ENCODE results near the gene ARHGEF28. TPM values are rescaled to one million over a fixed set of nuclear protein-coding genes. Genes with fewer than 3 reads are reported as not detected.

The ARHGEF28 gene
- polyA plus RNA-seq, 3 donors: not detected

DNA sequence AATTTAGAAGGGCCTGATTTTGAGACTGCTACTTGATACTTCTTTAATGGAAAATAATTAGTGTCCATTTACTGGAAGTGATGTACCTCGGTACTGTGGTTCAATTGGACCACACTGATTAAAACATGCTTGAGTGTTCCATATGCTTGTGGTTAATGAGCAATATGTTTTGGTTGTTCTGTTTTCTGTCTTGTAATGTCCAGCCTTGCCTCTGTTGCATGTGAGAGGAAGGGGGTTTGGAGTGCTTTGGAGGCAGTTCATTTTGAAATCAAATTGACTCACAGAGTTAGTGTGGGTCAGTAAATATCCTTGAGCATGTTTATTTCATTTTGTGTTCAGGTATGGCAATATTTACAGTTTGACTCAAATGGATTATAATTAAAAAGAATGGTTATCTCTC lies 334.4 kb downstream of the ARHGEF28 start:
- Histone ChIP-seq H3K27ac (ENCODE audit: low read depth in 1 of 2, low read length in 2 of 2) (no peak overlapping the region), H3K9ac (ENCODE audit: insufficient read depth, low read length, poor library complexity, severe bottlenecking) (no peak overlapping the region), H3K27me3 (ENCODE audit: control insufficient read depth in 2 of 2, insufficient read depth in 2 of 2, low read length in 2 of 2) (no peaks in the 10 kb centered on the region), H3K36me3 (replicated peaks in 1 of 2; ENCODE audit: control insufficient read depth in 1 of 2, insufficient read depth in 2 of 2, low read length in 2 of 2) (no peaks in the 10 kb centered on the region), H2AFZ (ENCODE audit: insufficient read depth, low read depth, low read length, poor library complexity, severe bottlenecking) (no peak overlapping the region), H3K4me1 (ENCODE audit: control insufficient read depth in 1 of 2, insufficient read depth in 2 of 2, low read length in 2 of 2) (no peaks in the 10 kb centered on the region), H3K9me3 (replicated peaks in 1 of 2; ENCODE audit: control insufficient read depth in 1 of 2, insufficient read depth in 1 of 2, low read length in 2 of 2) (no peaks in the 10 kb centered on the region), H3K79me2 (ENCODE audit: insufficient read depth, low read length) (no peaks in the 10 kb centered on the region), H4K20me1 (ENCODE audit: insufficient read depth, low read length) (no peaks in the 10 kb centered on the region), H3K4me2 (replicated peaks; ENCODE audit: extremely low read depth, low read length, poor library complexity, severe bottlenecking) (no peak overlapping the region), H3K4me3 (replicated peaks in 1 of 3; ENCODE audit: low read depth in 2 of 3, low read length in 3 of 3) (no peak overlapping the region)
- H3K36me3 Mint-ChIP-seq: no peaks in the 10 kb centered on the region
- peaks cover 0 to 8% (median 1%) of the 10 kb centered on the region in 3 donors for H3K27me3 Mint-ChIP-seq (ENCODE audit: low read depth in 3 of 3)
- no peaks in the 10 kb centered on the region for H3K9me3 Mint-ChIP-seq
- no peak for DNase-seq
- 100% methylated on average over 1 of the region's 1 CpG for WGBS (ENCODE audit: insufficient coverage)
- H3K4me3 Mint-ChIP-seq: no peak overlapping the region
- H3K27ac Mint-ChIP-seq: no peak overlapping the region
- TF ChIP-seq, protein P1, sequence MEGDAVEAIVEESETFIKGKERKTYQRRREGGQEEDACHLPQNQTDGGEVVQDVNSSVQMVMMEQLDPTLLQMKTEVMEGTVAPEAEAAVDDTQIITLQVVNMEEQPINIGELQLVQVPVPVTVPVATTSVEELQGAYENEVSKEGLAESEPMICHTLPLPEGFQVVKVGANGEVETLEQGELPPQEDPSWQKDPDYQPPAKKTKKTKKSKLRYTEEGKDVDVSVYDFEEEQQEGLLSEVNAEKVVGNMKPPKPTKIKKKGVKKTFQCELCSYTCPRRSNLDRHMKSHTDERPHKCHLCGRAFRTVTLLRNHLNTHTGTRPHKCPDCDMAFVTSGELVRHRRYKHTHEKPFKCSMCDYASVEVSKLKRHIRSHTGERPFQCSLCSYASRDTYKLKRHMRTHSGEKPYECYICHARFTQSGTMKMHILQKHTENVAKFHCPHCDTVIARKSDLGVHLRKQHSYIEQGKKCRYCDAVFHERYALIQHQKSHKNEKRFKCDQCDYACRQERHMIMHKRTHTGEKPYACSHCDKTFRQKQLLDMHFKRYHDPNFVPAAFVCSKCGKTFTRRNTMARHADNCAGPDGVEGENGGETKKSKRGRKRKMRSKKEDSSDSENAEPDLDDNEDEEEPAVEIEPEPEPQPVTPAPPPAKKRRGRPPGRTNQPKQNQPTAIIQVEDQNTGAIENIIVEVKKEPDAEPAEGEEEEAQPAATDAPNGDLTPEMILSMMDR (IDR thresholded peaks at IDR 0.05): no peak
- intact Hi-C loops (cut with micrococcal nuclease): no loop called here
- H3K4me1 Mint-ChIP-seq: no peaks in the 10 kb centered on the region

DNA sequence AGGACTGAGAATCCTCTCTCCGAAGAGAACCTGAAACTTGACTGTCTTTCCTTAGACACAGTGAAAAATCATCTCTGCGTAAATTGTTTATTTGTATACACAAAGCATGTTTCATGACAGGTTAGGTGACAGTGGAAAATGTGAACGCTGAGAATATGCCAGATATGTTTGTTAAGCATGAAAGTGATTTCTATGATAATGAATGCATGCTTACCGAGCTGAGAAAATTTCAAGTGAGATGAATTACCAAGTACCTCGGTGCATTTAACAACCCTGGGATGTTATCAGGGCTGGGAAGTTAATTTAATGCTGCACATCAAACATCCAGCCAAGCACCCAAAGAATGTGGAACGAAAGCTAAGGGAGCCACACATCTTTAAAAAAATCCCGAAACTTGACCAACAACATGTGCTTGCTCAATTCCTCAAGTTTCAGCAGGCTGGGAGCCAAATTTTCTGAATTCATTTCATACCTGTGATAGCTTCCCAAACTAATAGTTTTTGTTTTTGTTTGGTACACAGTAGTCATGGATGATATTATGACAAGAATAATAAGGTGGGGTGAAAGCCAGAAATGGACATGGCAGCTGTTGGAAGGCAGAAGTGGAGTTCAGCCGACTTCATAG lies 336.9 kb downstream of the ARHGEF28 start:
- 75% methylated on average over 4 of the region's 8 CpGs for WGBS (ENCODE audit: insufficient coverage)
- Histone ChIP-seq H3K4me2 (replicated peaks; ENCODE audit: extremely low read depth, low read length, poor library complexity, severe bottlenecking) (no peak overlapping the region), H2AFZ (ENCODE audit: insufficient read depth, low read depth, low read length, poor library complexity, severe bottlenecking) (no peak overlapping the region), H3K4me3 (replicated peaks in 1 of 3; ENCODE audit: low read depth in 2 of 3, low read length in 3 of 3) (no peak overlapping the region), H3K9ac (ENCODE audit: insufficient read depth, low read length, poor library complexity, severe bottlenecking) (no peak overlapping the region), H3K79me2 (ENCODE audit: insufficient read depth, low read length) (no peaks in the 10 kb centered on the region), H3K27me3 (ENCODE audit: control insufficient read depth in 2 of 2, insufficient read depth in 2 of 2, low read length in 2 of 2) (no peaks in the 10 kb centered on the region), H3K27ac (ENCODE audit: low read depth in 1 of 2, low read length in 2 of 2) (no peak overlapping the region), H3K9me3 (replicated peaks in 1 of 2; ENCODE audit: control insufficient read depth in 1 of 2, insufficient read depth in 1 of 2, low read length in 2 of 2) (no peaks in the 10 kb centered on the region), H3K4me1 (ENCODE audit: control insufficient read depth in 1 of 2, insufficient read depth in 2 of 2, low read length in 2 of 2) (no peaks in the 10 kb centered on the region), H4K20me1 (ENCODE audit: insufficient read depth, low read length) (no peaks in the 10 kb centered on the region), H3K36me3 (replicated peaks in 1 of 2; ENCODE audit: control insufficient read depth in 1 of 2, insufficient read depth in 2 of 2, low read length in 2 of 2) (no peaks in the 10 kb centered on the region)
- no peak overlapping the region for H3K27ac Mint-ChIP-seq
- TF ChIP-seq, protein P1 (IDR thresholded peaks at IDR 0.05): no peak
- no peaks in the 10 kb centered on the region for H3K4me1 Mint-ChIP-seq
- intact Hi-C loops (cut with micrococcal nuclease): no loop called here
- H3K9me3 Mint-ChIP-seq: peaks cover 0 to 6% (median 2%) of the 10 kb centered on the region in 7 donors
- H3K4me3 Mint-ChIP-seq: no peak overlapping the region
- no peaks in the 10 kb centered on the region for H3K36me3 Mint-ChIP-seq
- H3K27me3 Mint-ChIP-seq (ENCODE audit: low read depth in 3 of 3): peaks cover 0 to 8% (median 2%) of the 10 kb centered on the region in 3 donors
- no peak for DNase-seq

Measured in CD14-positive monocyte (primary cell).